ENCODE data around the gene BAAT.

- TF ChIP-seq CTCF (IDR thresholded peaks at IDR 0.05) (no peak), POLR2A (IDR thresholded peaks at IDR 0.05) (no peak)
Measured at GRCh38 chr9:101403516-101404285, 18.9 kb upstream of the BAAT start.
